ENCODE data around the gene C10orf90.

GRCh38 chr10:126544565-126544964 lies 125.9 kb downstream of the C10orf90 start:
- TF ChIP-seq CTCF (IDR thresholded peaks at IDR 0.05) (no peak), POLR2A (IDR thresholded peaks at IDR 0.05) (no peak)

Measured in esophagus squamous epithelium (tissue), 4 donors.